CD4-positive, alpha-beta T cell treated with Interferon gamma for 1 hour (primary cell): ENCODE results near the gene OR2W3.

ENCODE experiments used
- DNase-seq: peaks from one replicate; pipeline ENCODE4 v3.0.0-alpha.2; 2020

OR2W3 gene

DNA sequence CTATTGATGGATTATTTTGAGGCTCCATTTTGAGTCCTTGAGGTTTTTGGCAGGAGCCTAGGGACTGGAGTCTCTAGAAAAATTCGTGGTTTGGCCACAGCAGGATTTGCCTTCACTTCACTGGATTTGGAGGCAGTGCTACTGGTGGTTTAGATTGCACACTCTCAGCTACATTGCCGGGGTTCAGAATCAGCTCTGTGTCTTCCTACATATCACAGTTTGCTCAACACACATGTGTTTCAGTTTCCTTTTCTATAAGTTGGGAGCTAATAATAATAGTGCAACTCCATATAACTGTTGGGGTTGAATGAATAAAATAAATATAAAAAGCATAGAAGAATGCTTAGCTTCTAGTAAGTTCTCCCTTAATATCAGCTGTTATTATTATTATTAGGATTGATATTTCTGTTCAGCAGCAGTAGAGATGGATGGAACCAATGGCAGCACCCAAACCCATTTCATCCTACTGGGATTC is at the start of gene OR2W3:
Gene OR2W3, plus strand, starts transcription at position 425 of the 475 bp plus-strand sequence. Its CDS starts 0 bp downstream, at position 425.
- DNase-seq: no peak

DNA sequence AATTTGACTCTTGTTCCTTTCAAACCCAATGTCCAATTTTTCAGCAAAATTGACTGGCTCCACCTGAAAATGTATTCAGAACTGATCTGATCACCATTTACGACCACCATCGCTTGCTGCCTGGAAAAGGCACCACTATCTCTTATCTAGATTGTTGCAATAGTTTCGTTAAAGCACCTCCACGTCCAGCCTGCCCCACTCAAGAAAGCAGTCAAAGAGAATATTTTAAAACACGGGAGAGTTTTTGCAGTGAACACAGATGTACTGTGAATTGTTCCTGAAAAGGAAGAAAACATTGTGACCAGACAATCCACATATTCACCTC is 49.7 kb upstream of the OR2W3 start:
- no peak for DNase-seq

DNA sequence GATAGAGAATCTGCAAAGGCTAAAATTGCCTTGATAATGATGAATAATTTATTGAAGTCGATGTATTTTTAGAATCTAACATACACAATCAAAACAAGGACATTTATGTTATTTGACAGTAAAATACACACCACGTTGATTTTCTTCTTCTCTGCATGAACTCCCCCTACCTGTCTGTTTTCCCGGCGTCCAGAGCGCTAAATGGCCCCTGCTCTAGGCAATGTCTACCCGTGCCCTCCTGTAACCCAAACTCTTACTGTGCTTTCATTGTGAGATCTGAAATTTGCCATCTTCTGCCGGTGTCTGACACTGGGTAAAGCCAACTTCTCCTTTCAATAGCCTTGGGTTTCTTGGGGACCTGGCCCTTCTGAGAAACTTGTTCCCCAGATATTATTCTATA is 47.0 kb upstream of the OR2W3 start:
- DNase-seq: no peak

DNA sequence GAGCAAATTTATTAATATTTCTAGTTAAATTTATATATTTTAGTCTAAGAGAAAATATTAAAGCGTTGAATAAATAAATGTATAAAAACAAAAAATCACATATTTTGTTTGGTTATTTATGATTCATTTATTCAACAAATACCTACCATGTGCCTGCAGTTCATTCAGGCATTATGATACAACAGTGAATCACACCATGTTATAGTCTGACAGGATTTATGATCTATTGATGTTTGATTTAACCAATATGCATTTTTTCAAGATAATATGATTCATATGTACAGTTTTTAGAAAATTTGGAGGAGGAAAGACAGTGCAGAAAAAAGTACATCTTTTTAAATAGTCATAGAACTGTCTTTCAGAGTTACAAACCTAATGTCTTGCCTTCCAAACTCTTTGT is 45.8 kb upstream of the OR2W3 start:
- DNase-seq: no peak

DNA sequence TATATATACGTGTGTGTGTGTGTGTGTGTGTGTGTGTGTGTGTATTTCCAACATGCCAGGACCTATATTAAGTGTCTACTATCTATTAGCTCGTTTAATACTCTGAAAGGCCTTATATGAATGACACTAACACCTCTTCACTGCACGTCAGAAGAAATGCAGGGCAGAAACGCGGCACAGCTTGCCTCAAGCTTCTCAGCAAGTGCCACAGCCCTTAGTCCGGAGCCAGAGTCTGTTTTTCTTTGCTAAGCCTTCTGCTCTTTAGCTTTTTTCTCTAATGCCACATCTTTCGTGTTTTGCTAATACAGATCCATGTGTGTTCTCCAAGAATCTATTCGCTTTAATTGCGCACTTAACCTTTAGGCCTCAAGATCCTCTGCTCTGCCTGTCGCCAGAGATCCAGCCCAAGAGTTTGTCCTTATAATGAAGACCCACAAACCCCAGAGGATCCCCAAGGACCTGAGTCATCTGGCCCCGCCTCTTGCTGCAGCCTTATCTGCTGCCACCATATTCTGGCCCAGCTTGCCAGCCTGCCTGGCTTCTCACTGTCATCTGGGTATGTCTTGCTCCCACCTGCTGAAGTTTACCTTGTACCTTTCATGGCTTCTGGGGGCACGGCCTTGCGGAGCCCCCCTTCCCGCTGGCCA is 40.4 kb upstream of the OR2W3 start:
- no peak for DNase-seq

DNA sequence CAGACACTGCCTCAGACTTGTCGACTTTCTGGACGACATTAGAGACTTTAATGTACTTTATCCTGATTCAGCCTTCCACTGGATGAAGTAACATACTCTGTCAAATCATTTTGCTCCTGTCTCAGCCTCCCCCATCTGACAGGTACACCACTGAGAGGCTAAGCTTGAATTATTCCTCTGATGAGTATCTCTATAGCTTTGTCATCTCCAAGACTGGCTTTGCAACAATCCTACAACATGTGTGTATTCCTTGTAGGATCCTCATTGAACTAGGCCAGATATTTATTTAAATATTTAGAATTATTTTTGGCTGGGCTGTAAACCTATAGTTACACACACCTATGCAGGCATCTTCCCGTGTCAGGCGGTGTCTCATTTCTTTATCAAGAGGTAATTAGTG is 39.5 kb upstream of the OR2W3 start:
- no peak for DNase-seq

DNA sequence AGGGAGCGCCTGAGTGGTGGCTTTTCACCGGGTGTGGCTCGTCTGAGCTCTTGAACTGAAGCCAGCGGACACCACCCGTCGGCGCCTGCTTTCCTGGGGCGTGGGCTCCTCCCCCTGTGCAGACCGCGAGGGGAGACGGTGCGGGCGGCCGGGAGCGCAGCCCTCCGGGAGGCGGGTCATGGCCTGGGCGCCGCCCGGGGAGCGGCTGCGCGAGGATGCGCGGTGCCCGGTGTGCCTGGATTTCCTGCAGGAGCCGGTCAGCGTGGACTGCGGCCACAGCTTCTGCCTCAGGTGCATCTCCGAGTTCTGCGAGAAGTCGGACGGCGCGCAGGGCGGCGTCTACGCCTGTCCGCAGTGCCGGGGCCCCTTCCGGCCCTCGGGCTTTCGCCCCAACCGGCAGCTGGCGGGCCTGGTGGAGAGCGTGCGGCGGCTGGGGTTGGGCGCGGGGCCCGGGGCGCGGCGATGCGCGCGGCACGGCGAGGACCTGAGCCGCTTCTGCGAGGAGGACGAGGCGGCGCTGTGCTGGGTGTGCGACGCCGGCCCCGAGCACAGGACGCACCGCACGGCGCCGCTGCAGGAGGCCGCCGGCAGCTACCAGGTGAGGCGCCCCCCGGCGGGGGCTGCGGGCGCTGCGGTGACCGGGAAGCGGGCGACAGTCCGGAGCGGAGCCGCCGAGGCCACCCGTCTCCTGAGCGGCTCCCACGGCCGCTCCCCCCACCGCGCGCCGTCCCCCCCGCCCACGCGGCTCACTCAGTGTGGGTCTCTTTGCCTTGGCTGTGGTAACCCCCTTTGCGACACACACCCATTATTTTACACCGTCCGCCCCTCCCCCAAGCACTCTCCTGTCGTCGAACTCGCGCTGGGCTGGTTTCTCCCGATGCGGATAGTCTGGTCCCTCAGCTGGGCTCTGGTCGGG is 38.1 kb upstream of the OR2W3 start, which contains the start of gene TRIM58:
Gene TRIM58, plus strand, starts transcription at position 119 of the 916 bp plus-strand sequence. Its CDS starts 60 bp downstream, at position 179.
- peak; percentile 29 for DNase-seq

DNA sequence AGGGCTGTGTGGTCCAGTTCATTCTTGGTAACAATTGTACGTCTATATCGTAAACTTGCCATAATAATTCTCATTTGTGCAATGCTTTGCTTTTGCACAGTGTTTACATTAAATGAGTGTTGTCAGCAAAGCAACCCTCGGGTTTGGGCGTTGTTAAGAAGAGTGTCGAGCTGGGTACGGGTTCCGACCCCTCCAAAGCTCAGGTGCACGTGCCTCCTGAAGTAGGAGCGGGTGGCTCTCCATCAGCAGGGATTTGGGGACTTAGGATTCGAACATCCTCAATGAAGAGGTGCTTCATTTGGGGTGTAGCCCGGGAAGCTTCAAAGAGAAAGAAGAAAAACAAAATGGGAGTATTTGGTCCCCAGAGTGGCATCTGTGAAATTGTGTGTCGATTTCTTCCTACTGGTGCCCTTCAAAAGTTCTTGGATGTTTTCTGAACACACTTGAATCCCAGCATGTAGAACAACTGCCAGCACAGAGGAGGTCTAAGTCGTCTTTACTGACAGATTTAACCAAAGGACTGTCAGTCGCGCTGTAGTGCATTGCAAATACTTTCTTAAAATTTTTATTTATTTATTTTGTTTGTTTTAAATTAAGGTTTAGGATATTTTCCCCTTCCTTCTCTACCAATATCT is 37.3 kb upstream of the OR2W3 start:
- DNase-seq: no peak

DNA sequence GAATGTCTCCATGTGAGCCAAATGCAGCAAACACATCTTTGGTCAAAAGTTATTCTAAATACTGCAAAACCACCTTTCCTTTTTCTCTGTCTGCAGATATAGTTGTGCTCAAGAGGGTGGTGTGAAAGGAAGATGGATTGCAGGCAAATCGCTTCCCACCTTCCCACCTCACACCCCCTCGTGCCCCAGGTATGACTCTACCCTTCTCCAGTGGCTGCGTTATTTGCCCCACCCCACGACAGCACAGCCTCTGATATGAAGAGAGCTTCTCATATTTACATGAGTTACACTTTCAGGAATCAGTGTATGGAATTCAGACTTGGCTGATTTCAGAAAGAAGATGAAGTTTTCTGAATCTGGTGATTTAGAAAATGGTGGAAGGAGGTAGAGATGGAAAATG is 32.6 kb upstream of the OR2W3 start:
- no peak for DNase-seq

DNA sequence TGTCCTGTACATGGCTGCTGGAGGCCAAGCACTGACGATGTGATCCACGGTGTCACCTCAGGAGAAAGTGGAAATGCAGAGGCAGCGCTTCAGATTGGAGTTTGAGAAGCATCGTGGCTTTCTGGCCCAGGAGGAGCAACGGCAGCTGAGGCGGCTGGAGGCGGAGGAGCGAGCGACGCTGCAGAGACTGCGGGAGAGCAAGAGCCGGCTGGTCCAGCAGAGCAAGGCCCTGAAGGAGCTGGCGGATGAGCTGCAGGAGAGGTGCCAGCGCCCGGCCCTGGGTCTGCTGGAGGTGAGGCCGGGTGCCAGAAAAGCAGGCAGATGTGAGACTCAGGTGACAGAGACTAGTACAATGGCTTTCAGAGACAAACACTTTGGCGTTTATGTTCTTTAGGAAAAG is 30.7 kb upstream of the OR2W3 start:
- no peak for DNase-seq

DNA sequence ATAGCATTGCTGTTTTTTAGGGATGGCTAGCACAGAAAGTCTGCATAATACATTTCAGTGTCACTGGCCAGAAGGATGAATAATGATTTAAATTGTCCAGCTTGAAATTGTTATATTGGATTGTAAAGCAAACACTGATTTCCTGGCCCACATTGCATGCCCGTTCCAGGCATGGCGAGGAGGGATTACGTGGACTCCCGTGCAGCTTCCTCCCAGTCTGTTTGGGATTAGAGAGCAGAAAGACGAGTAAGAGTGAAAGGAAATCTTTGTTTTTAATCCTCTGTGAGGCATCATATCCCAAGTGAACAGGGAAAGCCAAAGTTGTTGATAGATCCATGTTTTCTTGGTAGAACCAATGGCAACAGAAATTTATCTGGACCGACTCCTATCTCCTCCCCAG is 30.0 kb upstream of the OR2W3 start:
- no peak for DNase-seq

DNA sequence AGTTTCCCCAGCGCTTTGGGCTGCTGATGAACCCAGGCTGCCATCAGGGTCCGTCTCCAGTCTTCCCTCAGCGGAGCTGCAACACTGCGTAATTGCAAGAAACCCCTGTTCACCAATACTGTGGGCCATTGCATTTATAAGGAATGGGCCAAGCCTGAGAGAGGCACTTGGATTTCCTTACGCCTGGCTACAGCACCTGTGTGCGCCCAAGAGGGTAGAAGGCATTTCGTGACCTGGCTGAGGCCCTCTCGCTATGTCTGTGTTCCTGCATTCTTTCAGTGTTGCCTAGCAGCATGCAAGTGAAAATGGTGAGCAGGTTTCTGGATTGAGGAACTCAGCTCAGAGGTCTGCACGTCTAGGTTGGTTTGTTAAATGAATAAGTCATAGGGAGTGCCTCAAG is 12.0 kb upstream of the OR2W3 start:
- DNase-seq: no peak

DNA sequence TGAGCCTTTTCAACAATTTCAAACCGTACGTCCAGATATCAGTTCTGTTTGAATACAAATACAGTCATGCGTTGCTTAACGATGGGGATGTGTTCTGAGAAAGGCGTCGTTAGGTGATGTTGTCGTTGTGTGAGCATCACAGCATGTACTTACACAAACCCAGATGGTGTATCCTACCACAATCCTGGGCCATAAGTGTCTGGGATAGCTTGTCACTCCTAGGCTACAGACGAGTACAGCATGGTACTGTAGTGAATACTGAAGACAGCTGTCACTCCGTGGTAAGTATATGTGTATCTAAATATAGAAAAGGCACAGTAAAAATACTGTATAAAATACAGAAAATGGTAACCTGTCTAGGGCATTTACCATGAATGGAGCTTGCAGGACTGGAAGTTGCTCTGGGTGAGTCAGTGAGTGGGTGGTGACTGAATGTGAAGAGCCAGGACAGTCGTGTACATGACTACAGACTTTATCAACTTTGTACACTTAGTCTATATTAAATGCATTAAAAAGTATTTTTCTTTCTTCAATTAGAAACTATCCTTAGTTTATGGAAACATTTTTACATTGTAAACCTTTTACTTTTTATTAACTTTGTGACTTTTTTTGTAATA is 10.5 kb upstream of the OR2W3 start:
- DNase-seq: no peak

DNA sequence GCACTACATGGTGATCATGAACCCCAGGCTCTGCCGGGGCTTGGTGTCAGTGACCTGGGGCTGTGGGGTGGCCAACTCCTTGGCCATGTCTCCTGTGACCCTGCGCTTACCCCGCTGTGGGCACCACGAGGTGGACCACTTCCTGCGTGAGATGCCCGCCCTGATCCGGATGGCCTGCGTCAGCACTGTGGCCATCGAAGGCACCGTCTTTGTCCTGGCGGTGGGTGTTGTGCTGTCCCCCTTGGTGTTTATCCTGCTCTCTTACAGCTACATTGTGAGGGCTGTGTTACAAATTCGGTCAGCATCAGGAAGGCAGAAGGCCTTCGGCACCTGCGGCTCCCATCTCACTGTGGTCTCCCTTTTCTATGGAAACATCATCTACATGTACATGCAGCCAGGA is 589 bp downstream of the OR2W3 start:
- no peak for DNase-seq

DNA sequence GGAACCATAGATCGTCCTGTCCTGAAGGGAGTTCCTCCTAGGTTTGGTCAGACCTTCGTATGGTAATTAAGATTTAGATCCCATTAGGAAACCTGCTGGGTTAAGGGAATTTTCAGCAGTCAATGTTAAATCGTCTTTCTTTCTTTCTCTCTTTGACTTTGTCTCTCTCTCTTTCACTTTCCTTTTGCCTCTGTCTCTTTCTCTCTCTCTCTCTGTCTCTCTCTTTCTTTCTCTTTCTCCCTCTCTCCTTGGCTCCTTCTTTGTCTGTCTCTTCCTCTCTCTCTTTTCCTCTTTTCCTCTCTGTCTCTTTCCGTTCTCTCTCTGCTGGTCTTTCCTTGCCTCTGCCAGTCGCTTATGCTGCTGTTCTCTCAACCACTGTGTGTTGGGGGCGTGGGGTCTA is 8.7 kb downstream of the OR2W3 start:
- DNase-seq: no peak

DNA sequence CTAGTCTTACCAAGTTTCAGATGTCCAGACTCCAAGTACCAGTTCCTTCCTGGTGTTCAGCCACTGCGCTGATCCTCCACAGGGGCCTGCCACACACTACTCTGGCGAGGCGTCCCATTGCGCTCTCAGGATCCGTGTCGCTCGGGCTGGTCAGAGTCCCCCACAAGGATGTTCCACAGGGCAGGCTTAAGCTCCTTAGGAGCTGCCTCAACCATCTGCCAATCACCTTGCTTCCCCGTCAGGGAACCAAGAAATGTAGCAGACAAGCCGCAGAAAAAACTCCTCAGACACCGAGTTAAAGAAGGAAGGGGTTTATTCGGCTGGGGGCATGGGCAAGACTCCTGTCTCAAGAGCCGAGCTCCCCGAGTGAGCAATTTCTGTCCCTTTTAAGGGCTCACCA is 9.8 kb downstream of the OR2W3 start:
- DNase-seq: no peak

DNA sequence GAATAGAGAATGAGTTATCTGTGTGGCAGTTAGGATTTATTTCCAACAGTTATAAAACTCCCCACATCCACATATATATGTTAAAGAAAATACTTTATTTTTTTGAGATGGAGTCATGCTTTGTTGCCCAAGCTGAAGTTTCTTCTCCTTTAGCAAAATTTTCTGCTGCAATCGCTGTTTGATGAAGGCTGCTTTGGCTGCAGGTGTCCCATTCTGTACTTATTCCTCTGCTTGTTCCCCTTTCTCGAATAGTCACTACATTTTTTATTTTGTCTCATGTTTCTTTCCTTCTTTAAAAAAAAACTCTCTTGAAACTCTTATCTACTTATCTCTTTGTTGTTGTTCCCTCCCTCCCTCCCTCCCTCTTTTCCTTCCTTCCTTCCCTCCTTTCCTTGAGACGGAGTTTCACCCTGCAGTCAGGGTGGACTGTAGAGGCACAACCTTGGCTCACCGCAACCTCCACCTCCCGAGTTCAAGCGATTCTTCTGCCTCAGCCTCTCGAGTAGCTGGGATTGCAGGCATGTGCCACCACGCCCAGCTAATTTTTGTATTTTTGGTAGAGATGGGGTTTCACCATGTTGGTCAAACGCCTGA is 10.6 kb downstream of the OR2W3 start:
- no peak for DNase-seq

DNA sequence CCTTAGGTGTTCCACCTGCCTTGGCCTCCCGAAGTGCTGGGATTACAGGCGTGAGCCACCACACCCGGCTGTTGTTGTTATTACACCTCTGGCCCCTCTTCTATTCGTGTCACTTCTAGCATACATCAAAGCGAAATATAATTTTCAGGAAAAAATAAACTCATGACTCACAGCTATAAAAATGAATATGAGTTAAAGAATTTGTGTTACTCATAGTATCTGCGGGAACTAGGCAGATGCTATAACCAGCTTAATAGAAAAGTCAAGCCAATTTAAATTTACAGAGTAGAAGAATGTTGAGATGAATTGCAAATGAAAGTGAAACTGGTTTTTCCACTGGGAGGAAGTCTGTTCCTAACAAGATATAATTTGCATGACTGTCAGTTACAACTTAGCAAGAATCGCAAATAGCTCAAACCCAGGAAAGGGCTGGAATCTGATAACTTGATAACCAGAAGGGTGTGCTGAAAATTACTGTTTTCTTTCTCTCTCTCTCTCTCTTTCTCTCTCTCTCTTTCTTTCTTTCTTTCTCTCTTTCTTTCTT is 11.2 kb downstream of the OR2W3 start:
- DNase-seq: no peak

DNA sequence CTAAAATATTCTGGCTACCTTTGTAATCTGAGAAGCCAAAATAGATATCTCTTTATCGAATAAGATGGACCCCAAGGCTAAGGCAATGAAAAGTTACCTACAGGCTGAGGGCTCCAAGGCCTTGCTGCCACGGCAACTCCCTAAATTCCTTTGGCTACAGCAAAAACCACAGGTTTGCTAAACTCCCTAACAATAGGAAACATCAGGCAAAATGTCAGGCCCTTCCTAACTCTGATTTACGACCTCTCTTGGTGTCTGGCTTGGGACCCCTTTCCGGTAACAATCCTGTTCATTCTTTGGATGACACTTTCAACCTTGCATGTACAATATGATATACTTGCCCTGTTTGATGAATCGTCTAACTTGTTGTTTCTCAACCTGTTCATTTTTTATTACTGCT is 13.4 kb downstream of the OR2W3 start:
- DNase-seq: no peak

DNA sequence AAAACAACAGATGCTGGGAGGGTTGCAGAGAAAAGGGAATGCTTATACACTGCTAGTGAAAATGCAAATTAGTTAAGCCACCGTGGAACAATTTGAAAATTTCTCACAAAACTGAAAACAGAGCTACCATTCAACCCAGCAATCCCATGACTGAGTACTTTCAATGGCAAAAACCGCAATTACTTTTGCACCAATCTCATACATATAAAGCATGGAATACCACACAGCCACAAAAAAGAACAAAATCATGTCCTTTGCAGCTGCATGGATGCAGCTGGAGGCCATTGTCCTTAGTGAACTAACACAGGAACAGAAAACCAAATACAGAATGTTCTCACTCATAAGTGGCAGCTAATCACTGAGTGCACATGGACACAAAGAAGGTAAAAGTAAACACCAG is 18.4 kb downstream of the OR2W3 start:
- DNase-seq: no peak

DNA sequence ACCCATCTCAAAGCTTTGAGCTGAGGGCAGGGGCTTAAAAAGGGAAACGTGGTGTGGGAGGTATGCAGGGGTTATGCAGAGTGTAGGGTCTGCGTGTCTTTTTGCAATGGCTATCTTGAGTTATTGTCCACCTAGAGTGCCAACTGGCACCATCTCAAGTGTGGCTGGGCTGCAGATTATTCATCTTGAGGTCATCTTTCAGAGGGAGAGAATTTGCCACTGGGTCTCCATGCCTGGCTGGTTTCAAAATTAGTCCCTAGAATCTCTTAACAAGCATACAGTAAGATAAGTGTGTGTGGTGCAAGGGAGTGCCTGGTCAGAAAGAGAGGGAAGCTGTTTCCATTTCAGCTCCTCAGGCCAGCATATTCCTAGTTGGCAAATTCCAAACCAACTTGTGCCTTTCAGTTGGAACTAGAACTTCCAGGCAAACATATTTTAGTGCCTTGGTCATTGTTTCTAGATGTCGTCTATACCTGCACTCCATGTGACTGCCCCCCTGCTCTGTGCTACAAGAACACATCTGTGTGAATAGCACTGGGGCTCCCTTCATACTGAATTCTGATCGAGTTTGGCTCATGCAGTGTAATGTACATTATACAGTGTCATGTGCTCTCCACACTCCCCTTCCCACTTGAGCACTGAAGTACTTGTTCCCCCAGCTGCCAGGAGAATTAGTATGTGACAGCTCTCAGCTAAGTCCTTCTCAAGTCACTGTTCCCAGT is 19.7 kb downstream of the OR2W3 start:
- no peak for DNase-seq

DNA sequence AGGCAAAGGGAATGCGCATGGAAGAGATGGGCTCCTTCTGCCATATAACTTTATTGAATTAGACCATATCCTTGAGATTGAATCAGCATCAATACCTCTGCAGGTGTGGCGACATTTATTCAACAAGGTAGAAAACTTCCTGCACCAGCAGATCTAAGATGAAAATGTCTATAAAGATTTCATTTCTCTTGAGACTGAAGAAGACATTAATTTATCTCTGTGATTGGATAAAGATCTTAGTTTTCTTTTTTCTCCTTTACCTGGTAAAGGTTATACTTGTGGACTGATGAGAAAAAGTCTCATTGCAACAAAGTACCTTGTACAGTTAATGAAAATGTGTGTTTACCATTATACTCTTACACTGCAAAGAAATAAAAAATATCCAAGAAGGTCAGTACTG is 24.6 kb downstream of the OR2W3 start, which contains the start of gene OR2T8:
Gene OR2T8, plus strand, starts transcription at position 301 of the 400 bp plus-strand sequence. CDS start 766 bp downstream, outside the sequence.
- no peak for DNase-seq
